Esophagus squamous epithelium (tissue), 5 donors: Measurements from ENCODE around the gene NCBP2. TPM values are rescaled to one million over a fixed set of nuclear protein-coding genes. Genes with fewer than 3 reads are reported as not detected.
A peak's percentile ranks its signal among the peaks of the same experiment; 100 is the strongest.

Experiments
- DNase-seq: peaks from one replicate; lab custom pipeline; 2025; lab: John Stamatoyannopoulos, UW
- H3K27ac ChIP-seq, 4 donors: fragments of 200-600 bp; sonication (generic); one replicate each; pipeline ENCODE4 v1.5.1; 2016 to 2019; ENCODE audit warnings: mild to moderate bottlenecking in 1 of 4
- H3K27me3 ChIP-seq, 4 donors: fragments of 200-600 bp; sonication (generic); 1 replicate in 3 of 4; 2 replicates in 1 of 4; pipeline versions ENCODE4 v1.5.1 to v1.6.0; 2017 to 2021; ENCODE audit warnings: antibody characterized with exemption in 1 of 4
- H3K36me3 ChIP-seq, 3 donors: fragments of 200-600 bp; sonication (generic); one replicate each; pipeline ENCODE4 v1.5.1; 2016 to 2019
- H3K4me1 ChIP-seq, 3 donors: fragments of 200-600 bp; sonication (generic); one replicate each; pipeline ENCODE4 v1.5.1; 2017 to 2019
- H3K4me3 ChIP-seq, 4 donors: fragments of 200-600 bp; sonication (generic); 1 replicate in 3 of 4; 2 replicates in 1 of 4; pipeline ENCODE4 v1.5.1; 2016 to 2019; ENCODE audit warnings: mild to moderate bottlenecking in 2 of 4, moderate library complexity in 1 of 4
- H3K9me3 ChIP-seq, 3 donors: fragments of 200-600 bp; sonication (generic); one replicate each; pipeline ENCODE4 v1.5.1; 2016 to 2019
- CTCF ChIP-seq, 6 experiments: fragments of 450-650 bp in 4 of 6; fragments of 200-600 bp in 2 of 6; sonication (generic) in 2 of 6; IDR thresholded peaks; one replicate each; pipeline ENCODE4 v1.5.1; 2016 to 2019; ENCODE audit warnings: antibody characterized with exemption in 6 of 6, mild to moderate bottlenecking in 4 of 6, moderate library complexity in 4 of 6
- POLR2A ChIP-seq, 4 donors: fragments of 450-650 bp; IDR thresholded peaks; one replicate each; pipeline ENCODE4 v1.6.1; 2017; ENCODE audit warnings: antibody characterized with exemption in 4 of 4, mild to moderate bottlenecking in 4 of 4, moderate library complexity in 3 of 4
- WGBS, 2 donors: methylation state at CpG; one replicate each; pipeline ENCODE4 v1.1.5; 2018; 5-methylcytosine and 5-hydroxymethylcytosine counted together
- intact Hi-C: fragments of 100-400 bp; cut with DNase I; formaldehyde crosslinking; loops from one replicate; pipeline ENCODE4 v1.15.0; 2022
- total RNA-seq, 4 donors: library from RNA; depleted of rRNA; stranded (reverse); fragments of >200 nt; gene quantifications; one replicate each; pipeline ENCODE4 v1.1.0, GENCODE V29; 2016
- donor health status: DM: yes; HTN: yes; CAD: no.

The NCBP2 gene
- total RNA-seq, 4 donors from 2014 or later: 21.1 to 47.0 (median 33.5) TPM

- TF ChIP-seq CTCF (IDR thresholded peaks at IDR 0.05) (no peak), POLR2A (IDR thresholded peaks at IDR 0.05) (no peak)
- Histone ChIP-seq H3K4me3 (no peak overlapping the region), H3K9me3 (no peaks in the 10 kb centered on the region), H3K4me1 (peaks cover 0 to 9% (median 5%) of the 10 kb centered on the region in 3 donors), H3K36me3 (no peaks in the 10 kb centered on the region), H3K27me3 (peaks cover 0 to 1% (median 0%) of the 10 kb centered on the region in 4 donors), H3K27ac (no peak overlapping the region)
- intact Hi-C loops: no loop called here
- WGBS, 2 donors: 78 to 83% methylated on average over 5 of the region's 5 CpGs
- no peak for DNase-seq
Observed at GRCh38 chr3:196974661-196975060, 32.3 kb upstream of the NCBP2 start.

GRCh38 chr3:196971094-196971698 lies 28.9 kb upstream of the NCBP2 start:
- H3K4me1 ChIP-seq: peaks cover 4 to 18% (median 10%) of the 10 kb centered on the region in 3 donors
- no peak for DNase-seq
- intact Hi-C loops: no loop called here
- no peak overlapping the region for H3K4me3 ChIP-seq
- TF ChIP-seq POLR2A (IDR thresholded peaks at IDR 0.05): no peak
- TF ChIP-seq CTCF (IDR thresholded peaks at IDR 0.05): no peak
- peaks cover 0 to 8% (median 0%) of the 10 kb centered on the region in 3 donors for H3K36me3 ChIP-seq
- H3K9me3 ChIP-seq: no peaks in the 10 kb centered on the region
- 68 to 76% methylated on average over 5 to 7 of the region's 7 CpGs for WGBS, 2 donors
- no peaks in the 10 kb centered on the region for H3K27me3 ChIP-seq
- no peak overlapping the region for H3K27ac ChIP-seq

GRCh38 chr3:196970547-196971093 lies 28.3 kb upstream of the NCBP2 start:
- H3K27me3 ChIP-seq: no peaks in the 10 kb centered on the region
- no peak for DNase-seq
- peaks cover 0 to 14% (median 0%) of the 10 kb centered on the region in 3 donors for H3K36me3 ChIP-seq
- intact Hi-C loops: no loop called here
- H3K4me3 ChIP-seq: no peak overlapping the region
- H3K9me3 ChIP-seq: no peaks in the 10 kb centered on the region
- H3K27ac ChIP-seq: no peak overlapping the region
- WGBS, 2 donors: 86 to 89% methylated on average over 12 to 14 of the region's 15 CpGs
- TF ChIP-seq POLR2A (IDR thresholded peaks at IDR 0.05) (no peak), CTCF (IDR thresholded peaks at IDR 0.05) (no peak)
- H3K4me1 ChIP-seq: peaks cover 4 to 18% (median 10%) of the 10 kb centered on the region in 3 donors

- H3K4me1 ChIP-seq: peaks cover 4 to 18% (median 10%) of the 10 kb centered on the region in 3 donors
- 34 to 39% methylated on average over 17 to 27 of the region's 100 CpGs for WGBS, 2 donors
- no peaks in the 10 kb centered on the region for H3K27me3 ChIP-seq
- peaks cover 0 to 19% (median 0%) of the 10 kb centered on the region in 3 donors for H3K36me3 ChIP-seq
- peak overlapping the region; percentile 74 to 96 (median 86) for H3K4me3 ChIP-seq
- intact Hi-C loops: loop anchor here (10.0 kb wide), 1 partner anchor 135 kb away; no protein-coding TSS in a partner anchor
- H3K27ac ChIP-seq: peak overlapping the region; percentile 80 to 89 (median 88)
- no peak for DNase-seq
- H3K9me3 ChIP-seq: no peaks in the 10 kb centered on the region
- TF ChIP-seq CTCF (IDR thresholded peaks at IDR 0.05) (peak; percentile 49 to 96 (median 90)), POLR2A (IDR thresholded peaks at IDR 0.05) (no peak)
Observed at GRCh38 chr3:196969660-196970546, 27.6 kb upstream of the NCBP2 start.
